Common myeloid progenitor, CD34-positive (primary cell): ENCODE data around the gene RNASEH1.

Experiments
- CTCF ChIA-PET: fragments of 350-600 bp; sonication (Branson Sonifier 250); formaldehyde crosslinking; loops from one replicate; lab custom pipeline; 2021; ENCODE audit warnings: antibody characterized with exemption; lab: Charles Lee
- POLR2A ChIA-PET: fragments of 350-600 bp; sonication (Branson Sonifier 250); formaldehyde crosslinking; loops from one replicate; lab custom pipeline; 2021; ENCODE audit warnings: antibody characterized with exemption; lab: Charles Lee
- DNase-seq, 3 donors: peaks; one replicate each; pipeline versions ENCODE4 v3.0.0 to v3.0.0-alpha.2; 2013
- H3K27ac ChIP-seq, 2 experiments: 1 replicate in 1 of 2; 2 replicates in 1 of 2; pipeline ENCODE4 v1.7.0; 2013; ENCODE audit warnings: inconsistent platforms in 2 of 2, low read length in 2 of 2, mild to moderate bottlenecking in 2 of 2, low read depth in 1 of 2, moderate library complexity in 1 of 2; ENCODE audit not compliant: severe bottlenecking in 2 of 2, insufficient read depth in 1 of 2, poor library complexity in 1 of 2
- H3K27me3 ChIP-seq, 5 experiments: replicated peaks in 2 of 5; 1 replicate in 3 of 5; 2 replicates in 2 of 5; pipeline versions ENCODE4 v1.6.1 to v1.7.0; 2013; ENCODE audit warnings: low read length in 4 of 5, mild to moderate bottlenecking in 2 of 5, moderate library complexity in 2 of 5, inconsistent platforms in 1 of 5; ENCODE audit not compliant: insufficient read depth in 5 of 5, control insufficient read depth in 4 of 5
- H3K36me3 ChIP-seq, 4 experiments: 1 replicate in 2 of 4; 2 replicates in 2 of 4; pipeline versions ENCODE4 v1.6.1 to v1.7.0; 2013; ENCODE audit warnings: low read length in 3 of 4, control low read depth in 1 of 4, mild to moderate bottlenecking in 1 of 4; ENCODE audit not compliant: control insufficient read depth in 4 of 4, insufficient read depth in 4 of 4
- H3K4me1 ChIP-seq, 4 experiments: 1 replicate in 3 of 4; 2 replicates in 1 of 4; pipeline versions ENCODE4 v1.6.1 to v1.7.1; 2013; ENCODE audit warnings: low read length in 3 of 4, mild to moderate bottlenecking in 3 of 4, control low read depth in 1 of 4, inconsistent platforms in 1 of 4, moderate library complexity in 1 of 4; ENCODE audit not compliant: control insufficient read depth in 4 of 4, insufficient read depth in 4 of 4; ENCODE audit errors: control extremely low read depth in 1 of 4
- H3K4me3 ChIP-seq, 7 experiments: 1 replicate in 4 of 7; 2 replicates in 3 of 7; pipeline versions ENCODE4 v1.5.1 to v1.7.0; 2013; ENCODE audit warnings: mild to moderate bottlenecking in 7 of 7, low read length in 6 of 7, moderate library complexity in 6 of 7, inconsistent platforms in 2 of 7, low read depth in 2 of 7, control low read depth in 1 of 7; ENCODE audit not compliant: insufficient read depth in 4 of 7, control insufficient read depth in 1 of 7; ENCODE audit errors: extremely low read depth in 1 of 7
- H3K9me3 ChIP-seq, 5 experiments: 1 replicate in 4 of 5; 2 replicates in 1 of 5; pipeline versions ENCODE4 v1.6.1 to v1.7.1; 2013; ENCODE audit warnings: low read length in 4 of 5, mild to moderate bottlenecking in 2 of 5, inconsistent platforms in 1 of 5, low read depth in 1 of 5, moderate library complexity in 1 of 5; ENCODE audit not compliant: control insufficient read depth in 4 of 5, insufficient read depth in 2 of 5; ENCODE audit errors: control extremely low read depth in 1 of 5
- WGBS: methylation state at CpG from one replicate; pipeline ENCODE4 v1.1.5; 2013; ENCODE audit not compliant: insufficient coverage; 5-methylcytosine and 5-hydroxymethylcytosine counted together

The RNASEH1 gene

GRCh38 chr2:3553946-3554345, 4.2 kb downstream of the RNASEH1 start:
- Histone ChIP-seq H3K4me3 (no peak overlapping the region), H3K36me3 (peaks cover 21 to 63% (median 47%) of the 10 kb centered on the region in 4 experiments), H3K9me3 (no peaks in the 10 kb centered on the region), H3K27ac (no peak overlapping the region), H3K4me1 (peaks cover 6 to 15% (median 11%) of the 10 kb centered on the region in 4 experiments), H3K27me3 (no peaks in the 10 kb centered on the region)
- DNase-seq, result no peak
- 100% methylated on average over 10 of the region's 10 CpGs for WGBS
- CTCF ChIA-PET, result interaction anchor here (1.1 kb wide), 2 partner anchors 34 to 37 kb away, joined by 3 read pairs; no protein-coding TSS in a partner anchor
- POLR2A ChIA-PET, result no interaction called here

DNA sequence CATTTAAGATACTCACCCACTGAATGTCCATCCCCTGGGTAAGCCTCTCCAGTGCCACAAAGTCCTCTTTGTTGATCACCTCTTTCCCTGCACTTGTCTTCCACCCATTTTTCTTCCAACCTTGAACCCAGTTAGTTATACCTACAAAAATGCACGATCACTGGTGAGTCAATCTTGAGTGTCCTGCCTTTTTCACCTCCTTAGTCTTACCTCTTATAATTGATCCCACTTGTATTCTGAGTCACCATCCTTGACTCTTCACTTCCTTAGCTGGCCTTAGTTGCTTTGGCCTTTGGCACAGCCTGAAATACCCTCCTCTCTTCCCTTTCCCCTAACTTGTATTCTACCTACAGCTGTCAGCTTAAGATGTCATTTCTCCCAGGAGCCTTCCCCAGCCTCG, 10.2 kb downstream of the RNASEH1 start:
- Histone ChIP-seq H3K36me3 (peaks cover 45 to 86% (median 67%) of the 10 kb centered on the region in 4 experiments), H3K27ac (no peak overlapping the region), H3K4me1 (no peaks in the 10 kb centered on the region), H3K27me3 (no peaks in the 10 kb centered on the region), H3K9me3 (no peaks in the 10 kb centered on the region), H3K4me3 (no peak overlapping the region)
- no peak for DNase-seq
- POLR2A ChIA-PET, result no interaction called here
- CTCF ChIA-PET, result no interaction called here
- WGBS, result 93% methylated on average over 2 of the region's 2 CpGs

GRCh38 chr2:3545788-3546478, 12.2 kb downstream of the RNASEH1 start:
- H3K27me3 ChIP-seq, result no peaks in the 10 kb centered on the region
- ChIA-PET POLR2A (no interaction called here), CTCF (interaction anchor here (1.6 kb wide), 1 partner anchor 106 kb away, joined by 4 read pairs; no protein-coding TSS in a partner anchor)
- no peaks in the 10 kb centered on the region for H3K4me1 ChIP-seq
- no peak overlapping the region for H3K4me3 ChIP-seq
- H3K36me3 ChIP-seq, result peaks cover 39 to 85% (median 70%) of the 10 kb centered on the region in 4 experiments
- H3K27ac ChIP-seq, result no peak overlapping the region
- no peaks in the 10 kb centered on the region for H3K9me3 ChIP-seq
- WGBS, result 98% methylated on average over 7 of the region's 10 CpGs
- no peak for DNase-seq

GRCh38 chr2:3543023-3543683, 15.0 kb downstream of the RNASEH1 start:
- Histone ChIP-seq H3K36me3 (peaks cover 25 to 65% (median 55%) of the 10 kb centered on the region in 4 experiments), H3K27me3 (no peaks in the 10 kb centered on the region), H3K4me3 (no peak overlapping the region), H3K27ac (no peak overlapping the region), H3K9me3 (no peaks in the 10 kb centered on the region), H3K4me1 (no peaks in the 10 kb centered on the region)
- POLR2A ChIA-PET, result no interaction called here
- DNase-seq, result no peak
- 95% methylated on average over 6 of the region's 6 CpGs for WGBS
- CTCF ChIA-PET, result interaction anchor here (0.6 kb wide), 1 partner anchor 11 kb away, joined by 3 read pairs; no protein-coding TSS in a partner anchor

DNA sequence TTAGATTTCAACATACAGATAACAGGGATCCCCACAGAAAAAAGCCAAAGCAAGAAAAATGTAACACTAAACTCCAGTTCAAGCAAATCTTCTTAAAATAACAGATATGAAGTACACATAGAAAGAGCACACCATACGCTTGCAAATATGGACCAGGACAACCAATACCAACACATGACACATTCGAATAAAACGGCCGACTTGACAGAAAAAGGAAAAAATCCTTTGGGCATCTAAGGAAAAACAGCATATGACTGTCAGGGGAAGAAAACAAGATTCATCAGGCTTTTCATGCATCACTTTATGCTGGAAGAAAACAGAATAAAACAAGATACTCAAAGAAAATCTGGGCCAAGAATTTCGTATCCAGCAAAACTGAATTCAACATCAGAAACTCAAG, 16.0 kb downstream of the RNASEH1 start:
- Histone ChIP-seq H3K27ac (no peak overlapping the region), H3K27me3 (no peaks in the 10 kb centered on the region), H3K9me3 (no peaks in the 10 kb centered on the region), H3K36me3 (peaks cover 20 to 57% (median 48%) of the 10 kb centered on the region in 4 experiments), H3K4me1 (no peaks in the 10 kb centered on the region), H3K4me3 (no peak overlapping the region)
- POLR2A ChIA-PET, result no interaction called here
- no peak for DNase-seq
- 100% methylated on average over 1 of the region's 5 CpGs for WGBS
- CTCF ChIA-PET, result no interaction called here

DNA sequence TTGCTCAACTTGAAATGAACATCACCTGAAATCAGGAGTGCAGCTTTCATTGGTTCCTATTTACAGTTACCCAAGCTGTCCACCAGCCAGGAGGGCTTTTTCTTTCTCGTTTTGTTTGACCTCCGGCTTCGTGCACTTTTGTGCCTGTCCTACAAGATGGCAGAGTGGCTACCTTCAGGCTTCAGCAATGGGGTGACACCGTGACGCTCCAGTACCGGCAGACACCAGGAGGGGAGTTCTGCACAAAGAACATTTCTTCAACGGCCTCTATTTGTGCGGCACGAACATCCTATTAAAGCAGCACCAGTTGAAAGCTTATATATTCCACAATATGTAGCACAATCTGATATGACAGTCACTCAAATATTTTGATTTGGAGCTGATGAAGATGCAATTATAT, 18.3 kb downstream of the RNASEH1 start:
- no peaks in the 10 kb centered on the region for H3K27me3 ChIP-seq
- 99% methylated on average over 6 of the region's 9 CpGs for WGBS
- no peaks in the 10 kb centered on the region for H3K9me3 ChIP-seq
- no peak for DNase-seq
- ChIA-PET POLR2A (no interaction called here), CTCF (interaction anchor here (0.6 to 1.5 kb wide), 4 partner anchors 8 to 18 kb away, joined by 3 to 6 read pairs (median 4); partner anchors contain the start of gene RNASEH1)
- H3K36me3 ChIP-seq, result peaks cover 9 to 37% (median 31%) of the 10 kb centered on the region in 4 experiments
- H3K4me1 ChIP-seq, result peaks cover 0 to 5% (median 0%) of the 10 kb centered on the region in 4 experiments
- no peak overlapping the region for H3K4me3 ChIP-seq
- H3K27ac ChIP-seq, result no peak overlapping the region
